GM18951 (cell line): ENCODE data around the gene TSPAN32.

ENCODE experiments used
- POLR2A ChIP-seq: IDR thresholded peaks from 4 replicates; pipeline ENCODE4 v1.6.1; 2011; ENCODE audit warnings: mild to moderate bottlenecking; ENCODE audit not compliant: insufficient read length, insufficient read depth; ENCODE audit errors: extremely low read depth
- in situ Hi-C: fragments of 300-500 bp; cut with MboI; formaldehyde crosslinking; loops from one replicate; pipeline ENCODE4 v1.12.0; 2022; ENCODE audit warnings: low sequenced_read_pairs, mixed read lengths, inconsistent platforms; ENCODE audit not compliant: unreplicated experiment

TSPAN32 gene

DNA sequence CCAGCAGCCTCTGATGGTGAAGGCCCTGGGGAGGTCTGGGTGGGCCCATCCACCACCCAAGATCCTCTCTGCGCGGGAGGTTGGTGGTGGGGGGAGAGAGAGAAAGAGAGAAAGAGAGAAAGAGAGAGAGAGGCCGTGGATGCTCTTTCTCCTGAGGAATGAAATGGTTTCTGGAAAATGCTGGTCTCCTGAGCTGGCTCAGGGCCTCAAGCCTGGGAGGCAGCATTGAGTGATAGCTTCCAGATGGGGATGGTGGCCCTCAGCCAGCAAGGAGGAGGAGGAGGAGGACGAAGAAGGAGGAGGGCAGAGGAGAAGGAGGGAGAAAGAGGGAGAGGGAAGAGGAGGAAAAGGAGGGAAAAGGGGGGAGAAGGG, 4.6 kb downstream of the TSPAN32 start:
- in situ Hi-C loops, result no loop called here
- TF ChIP-seq POLR2A, result no peak

DNA sequence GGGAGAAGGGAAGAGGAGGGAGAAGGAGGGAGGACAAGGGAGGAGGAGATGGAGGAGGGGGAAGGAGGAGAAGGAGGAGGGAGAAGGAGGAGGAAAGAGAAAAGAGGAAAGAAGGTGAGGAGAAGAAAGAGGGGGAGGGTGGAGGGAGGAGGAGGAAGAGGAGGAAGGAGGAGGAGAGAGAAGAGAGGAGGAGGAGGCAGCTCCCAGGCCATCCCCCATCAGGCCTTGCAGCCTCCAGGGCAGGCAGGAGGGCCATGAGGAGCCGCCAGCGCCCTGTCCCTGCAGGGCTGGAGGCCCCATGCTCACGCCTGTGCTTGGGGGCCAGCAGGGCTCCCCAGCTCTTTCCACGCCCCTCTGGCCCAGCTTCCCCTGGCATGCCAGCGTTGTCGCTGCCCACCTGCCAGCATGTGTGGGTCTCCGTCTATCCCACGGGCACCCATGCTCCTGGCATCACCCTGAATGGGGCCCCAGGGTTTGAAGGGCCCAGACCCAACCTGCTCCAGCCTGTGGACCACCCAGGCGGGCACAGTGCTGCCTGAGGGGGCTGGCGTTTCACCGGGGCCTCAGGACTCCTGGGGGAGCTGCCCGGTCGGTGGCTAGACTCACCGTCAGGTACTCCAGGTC, 5.2 kb downstream of the TSPAN32 start:
- in situ Hi-C loops, result no loop called here
- TF ChIP-seq POLR2A, result no peak

DNA sequence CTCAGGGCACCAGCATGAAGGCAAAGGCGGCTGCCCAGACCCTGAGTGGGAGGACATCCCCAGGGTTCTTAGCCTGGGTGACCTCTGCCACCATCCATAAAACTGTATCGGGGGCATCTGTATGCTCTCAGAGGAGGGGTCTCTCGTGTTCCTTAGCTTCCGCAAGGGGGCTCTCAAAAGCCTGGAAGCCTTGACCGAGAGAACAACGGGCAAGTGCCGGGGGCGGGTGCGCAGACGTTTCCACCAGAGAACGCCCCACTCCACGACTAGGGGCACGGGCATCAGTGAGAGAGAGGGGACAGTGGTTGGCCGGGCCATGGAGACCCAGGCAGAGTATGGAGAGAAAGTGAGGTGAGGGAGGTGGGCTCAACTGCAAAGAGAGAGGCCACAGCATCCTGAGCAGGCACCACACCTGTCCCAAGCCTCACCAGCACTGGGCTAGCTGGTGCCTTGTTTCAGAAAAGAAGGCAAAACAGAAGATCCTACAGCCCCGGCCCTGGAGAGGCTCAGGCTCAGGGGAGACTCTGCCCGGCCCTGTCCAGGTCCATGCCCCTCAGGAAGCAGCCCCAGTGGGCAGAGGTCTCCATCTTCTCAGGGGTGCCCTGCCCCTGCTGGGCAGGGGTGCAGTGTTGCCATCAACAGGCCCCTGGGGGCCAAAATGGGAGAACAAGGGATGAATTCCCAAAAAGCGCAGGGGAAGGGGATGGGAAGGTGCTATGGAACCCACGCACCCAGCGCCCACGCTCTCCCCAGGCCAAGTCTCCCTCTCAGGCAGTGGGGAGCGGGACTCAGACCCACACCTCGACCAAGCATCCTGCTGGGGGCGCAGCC, 5.9 kb downstream of the TSPAN32 start:
- TF ChIP-seq POLR2A, result no peak
- in situ Hi-C loops, result no loop called here

DNA sequence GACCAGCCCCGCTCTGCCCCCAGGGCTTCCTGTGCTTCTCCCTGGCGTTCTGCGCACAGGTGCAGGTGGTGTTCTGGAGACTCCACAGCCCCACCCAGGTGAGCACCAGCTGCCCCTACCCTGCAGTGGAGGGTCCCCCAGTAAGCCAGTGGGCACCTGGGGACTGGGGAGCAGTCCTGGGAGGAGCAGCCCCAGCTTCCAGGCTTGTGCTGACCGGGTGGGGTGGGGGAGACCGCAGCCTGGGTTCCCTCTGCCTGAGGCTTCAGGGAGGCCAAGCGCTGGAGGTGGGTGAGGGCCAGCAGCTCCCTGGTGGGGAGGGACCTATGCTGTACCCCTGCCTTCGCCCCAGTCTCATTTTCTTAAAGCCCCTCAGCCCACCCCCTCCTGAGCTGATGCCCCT, 6.9 kb downstream of the TSPAN32 start:
- in situ Hi-C loops, result no loop called here
- TF ChIP-seq POLR2A, result no peak

DNA sequence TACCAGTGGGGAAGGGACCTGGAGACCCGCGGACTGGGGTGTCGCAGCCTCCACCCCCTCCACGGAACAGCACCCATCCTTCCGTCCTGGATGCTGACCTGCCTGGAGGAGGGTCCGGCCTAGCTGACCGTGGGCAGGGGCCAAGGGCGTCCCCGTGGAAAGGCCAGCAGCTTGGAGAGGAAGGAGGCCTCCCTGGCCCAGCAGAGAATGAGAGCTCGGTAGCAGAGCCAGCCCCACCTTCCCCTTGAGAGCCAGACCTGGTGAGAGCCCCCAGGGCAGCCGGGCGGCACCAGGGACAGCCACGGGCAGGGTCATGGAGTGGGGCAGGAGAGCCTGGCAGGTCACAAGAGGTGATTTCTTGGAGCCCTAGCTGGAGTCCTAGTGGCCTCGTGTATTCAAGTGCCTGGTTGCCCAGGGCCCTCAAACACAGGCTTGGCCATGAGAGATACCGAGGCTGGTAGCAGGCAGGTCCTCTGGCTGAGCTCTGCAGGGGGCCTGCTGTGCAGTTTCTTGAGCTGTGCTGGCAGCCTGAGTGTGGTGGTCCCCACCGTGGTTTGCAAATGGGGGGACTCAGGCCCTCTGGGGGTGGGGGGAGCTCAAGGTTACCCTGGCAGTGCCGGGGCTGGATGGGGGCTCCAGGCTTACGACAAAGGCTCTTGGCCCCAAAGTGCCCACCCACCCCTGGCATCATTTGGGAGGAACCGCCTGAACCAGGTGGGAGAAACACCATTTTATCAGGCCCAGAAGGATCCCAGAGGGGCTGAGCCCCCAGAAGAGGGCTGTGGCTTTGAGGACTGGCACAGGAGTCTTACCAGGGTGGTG, 7.6 kb downstream of the TSPAN32 start:
- TF ChIP-seq POLR2A, result no peak
- in situ Hi-C loops, result no loop called here

DNA sequence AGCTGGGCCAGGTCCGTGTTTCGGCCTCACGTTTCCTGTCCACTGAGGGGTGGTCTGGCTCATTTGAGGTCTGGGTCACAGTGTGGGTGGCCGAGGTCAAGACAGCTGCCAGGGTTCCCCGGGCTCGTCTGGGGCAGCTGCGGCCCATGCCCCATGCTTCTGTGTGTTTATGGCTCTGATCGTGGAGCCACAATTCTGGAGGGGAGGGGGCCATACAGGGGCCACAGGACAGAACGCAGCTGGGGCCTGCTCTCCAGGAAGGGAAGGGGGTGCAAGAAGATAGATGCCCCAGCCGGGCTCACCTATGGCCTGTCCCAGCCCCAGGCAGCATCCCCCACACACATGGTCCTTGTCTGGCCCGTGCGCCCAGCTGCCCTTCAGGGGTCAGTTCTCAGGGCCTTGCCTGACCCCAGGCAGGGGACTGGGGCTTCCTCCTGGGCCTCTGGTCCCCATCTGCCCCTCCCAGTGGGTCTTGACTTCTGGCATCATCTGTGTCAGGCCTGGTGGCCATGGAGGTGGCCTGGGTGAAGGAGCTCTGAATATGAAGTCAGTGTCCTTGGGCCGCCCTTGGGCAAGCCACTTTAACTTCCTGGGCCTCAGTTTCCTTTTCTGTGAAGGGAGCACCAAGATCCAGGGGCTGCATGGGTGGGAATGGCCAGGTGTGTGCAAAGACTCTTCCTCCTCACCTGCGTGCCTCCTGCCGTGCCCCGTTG, 8.4 kb downstream of the TSPAN32 start:
- in situ Hi-C loops, result no loop called here
- TF ChIP-seq POLR2A, result no peak

DNA sequence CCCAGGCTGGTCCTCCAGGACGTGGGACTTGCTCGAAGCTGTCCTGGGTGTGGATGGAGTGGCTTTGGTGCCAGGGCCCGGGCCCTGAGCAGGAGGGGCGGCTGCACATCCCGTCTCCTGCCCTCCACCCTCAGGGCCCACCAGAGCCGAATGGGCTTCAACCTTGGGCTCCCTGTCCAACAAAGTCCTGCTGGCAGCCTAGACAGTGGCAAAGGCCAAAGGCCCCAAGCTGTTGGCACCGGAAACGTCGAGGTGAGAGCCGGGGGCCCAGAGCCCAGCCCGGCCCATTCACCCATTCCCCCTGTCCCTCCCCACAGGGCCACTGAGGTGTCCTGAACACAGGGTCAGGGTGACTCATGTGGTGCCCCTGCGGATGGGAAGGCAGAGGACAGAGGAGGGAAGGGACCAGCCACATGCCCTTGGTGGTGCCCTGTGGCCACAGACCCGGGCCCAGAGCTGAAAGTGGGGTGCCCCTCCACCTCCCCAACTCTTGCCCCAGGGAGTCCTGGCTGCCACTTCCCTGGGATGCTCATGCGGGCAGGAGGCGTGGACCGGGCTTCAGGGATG, 9.1 kb downstream of the TSPAN32 start:
- TF ChIP-seq POLR2A, result no peak
- in situ Hi-C loops, result no loop called here

DNA sequence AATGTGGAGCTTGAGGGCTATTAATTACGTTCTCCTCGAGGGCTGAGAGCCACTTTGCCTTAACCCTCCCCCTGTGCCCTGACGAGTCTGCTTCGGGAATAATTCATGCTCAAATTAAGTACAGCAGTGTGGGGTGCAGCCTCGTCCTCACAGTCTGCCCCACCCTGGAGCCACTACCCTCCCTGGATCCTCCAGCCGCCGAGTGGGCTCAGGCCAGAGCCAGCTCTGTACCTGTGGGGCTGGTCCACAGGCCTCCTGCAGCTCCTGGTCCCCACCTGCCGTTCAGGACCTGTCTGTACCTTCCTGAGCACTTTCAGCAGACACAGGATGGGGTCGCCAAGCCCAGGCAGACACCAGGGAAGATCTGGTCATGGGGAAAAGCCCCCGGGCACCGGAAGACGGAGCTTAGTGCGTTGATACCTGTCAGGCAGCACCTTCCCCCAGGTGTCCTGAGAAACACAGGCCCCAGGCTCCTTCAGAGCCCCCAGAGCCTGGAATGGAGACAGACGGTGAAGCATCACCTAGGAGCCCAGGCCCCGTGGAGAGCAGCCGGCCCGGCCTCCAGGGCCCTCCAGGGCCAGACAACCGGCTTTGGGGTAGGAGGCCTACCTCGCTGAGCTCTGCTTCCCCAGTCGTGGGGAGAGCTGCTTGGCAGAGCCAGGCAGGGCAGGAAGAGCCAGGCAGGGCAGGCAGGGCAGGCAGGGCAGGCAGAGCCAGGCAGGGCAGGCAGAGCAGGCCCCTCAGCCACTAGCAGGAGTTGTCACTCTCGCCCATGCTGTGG, 9.7 kb downstream of the TSPAN32 start:
- in situ Hi-C loops, result no loop called here
- no peak for TF ChIP-seq POLR2A

DNA sequence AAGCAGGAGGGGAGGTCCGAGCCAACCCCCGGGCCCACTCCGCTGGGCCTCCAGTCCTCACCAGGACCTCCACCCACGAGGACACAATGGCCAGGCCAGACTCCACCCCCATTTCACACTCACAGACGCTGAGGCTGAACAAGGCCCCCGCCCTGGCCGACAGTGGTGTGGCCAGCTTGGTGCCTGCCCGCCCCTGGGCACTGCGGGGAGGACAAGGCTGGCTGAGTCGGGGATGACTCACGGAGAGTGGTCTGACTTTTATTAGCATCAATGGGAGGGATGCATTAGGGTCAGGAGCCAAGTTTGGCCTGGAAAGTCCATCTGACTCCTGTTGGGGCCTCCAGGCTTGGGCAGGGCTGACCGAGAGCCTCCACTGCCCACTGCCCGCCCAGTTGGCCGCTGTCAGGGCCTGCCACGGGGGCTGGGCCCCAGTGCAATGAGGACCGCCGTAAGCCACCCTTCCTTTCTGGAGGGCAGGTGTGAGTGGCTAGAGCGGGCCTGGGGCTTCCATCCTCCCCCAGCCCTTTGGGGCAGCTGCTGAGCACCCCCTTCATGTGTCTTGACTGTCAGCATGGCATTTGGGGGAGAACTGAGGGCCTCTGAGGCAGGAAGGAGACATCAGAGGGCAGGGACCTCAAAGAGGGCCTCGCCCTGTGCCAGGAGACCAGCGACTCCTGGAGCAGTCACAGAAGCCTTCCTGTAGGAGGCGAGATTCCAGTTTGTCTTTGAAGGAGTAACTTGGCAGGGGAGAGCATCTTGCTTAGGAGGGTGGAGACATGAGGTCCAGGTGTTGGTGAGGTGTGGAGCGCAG, 10.6 kb downstream of the TSPAN32 start:
- in situ Hi-C loops, result no loop called here
- no peak for TF ChIP-seq POLR2A

DNA sequence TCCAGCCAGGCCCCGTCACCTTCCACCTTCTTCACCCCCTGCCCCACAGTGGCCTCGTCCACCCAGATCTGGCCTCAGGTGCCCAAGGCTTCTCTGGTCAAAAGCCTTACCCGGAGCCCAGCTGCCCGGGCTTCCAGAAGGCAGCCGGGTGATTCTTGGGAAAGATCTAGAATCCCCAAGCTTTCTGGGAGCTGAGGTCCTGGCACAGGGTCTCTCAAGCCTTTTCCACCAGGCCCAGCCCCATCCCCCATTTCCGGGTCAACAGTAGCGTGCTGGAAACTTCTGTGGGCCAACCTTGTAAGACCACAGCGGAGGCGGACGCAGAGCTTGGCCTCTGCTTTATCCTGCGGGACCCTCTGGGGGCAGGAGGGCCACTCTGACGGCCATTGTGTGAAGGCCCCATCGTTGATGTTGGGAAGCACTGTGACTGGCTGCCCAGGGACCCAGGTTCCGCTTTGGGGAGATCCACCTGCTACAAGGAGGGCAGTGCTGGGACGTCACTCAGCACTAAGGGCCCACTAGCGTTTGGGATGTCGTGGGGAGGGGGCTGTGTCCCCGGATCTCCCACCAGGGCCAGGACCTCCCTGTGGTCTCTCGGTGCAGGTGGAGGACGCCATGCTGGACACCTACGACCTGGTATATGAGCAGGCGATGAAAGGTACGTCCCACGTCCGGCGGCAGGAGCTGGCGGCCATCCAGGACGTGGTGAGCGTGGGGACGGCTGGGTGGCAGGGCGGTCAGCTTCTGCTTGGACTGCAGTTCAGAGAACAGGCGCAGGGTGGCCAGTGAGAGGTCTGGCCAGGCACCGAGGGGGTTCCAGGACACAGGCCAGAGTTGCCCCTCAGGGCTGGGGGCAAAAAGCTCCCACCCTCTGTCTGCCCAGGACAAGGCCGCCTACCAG, 11.5 kb downstream of the TSPAN32 start:
- in situ Hi-C loops, result no loop called here

More for the DNA sequence above, 11.5 kb downstream of the TSPAN32 start:
- TF ChIP-seq POLR2A, result no peak
